ENCODE measurements around the gene ATG16L2. TPM values are rescaled to one million over a fixed set of nuclear protein-coding genes. Genes with fewer than 3 reads are reported as not detected.

ATG16L2 gene
- total and polyA plus RNA-seq, 2 donors (not counting 3 experiments of a cell fraction or from before 2014, with no cell fraction given) = 26.5 to 30.5 TPM

DNA sequence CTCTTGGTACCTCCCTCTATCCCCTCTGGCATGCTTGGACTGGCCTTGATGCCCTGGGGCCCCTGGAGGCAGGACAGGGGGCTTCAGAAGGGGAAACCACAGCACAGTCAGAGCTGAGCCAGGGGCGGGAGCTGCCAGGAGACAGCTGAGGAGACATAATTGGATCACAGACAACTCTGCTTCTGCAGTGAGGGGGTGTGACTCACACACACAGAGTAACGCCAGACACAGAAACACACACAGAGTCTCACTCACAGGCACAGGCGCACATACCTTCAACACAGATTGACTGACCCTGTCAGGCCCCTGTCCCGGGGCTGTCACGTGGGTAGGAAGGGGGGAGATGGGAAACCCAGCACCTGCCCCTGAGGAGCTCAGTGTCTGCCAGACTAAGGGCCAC is 40.9 kb upstream of the ATG16L2 start:
- Histone ChIP-seq H3K9ac (replicated peaks; ENCODE audit: extremely low read depth, insufficient read depth, low read length) (no peak overlapping the region), H2AFZ (ENCODE audit: low read depth, low read length) (no peak overlapping the region), H3K9me1 (replicated peaks; ENCODE audit: control insufficient read depth, extremely low read depth, insufficient read depth, low read length) (no peaks in the 10 kb centered on the region), H3K27me3 (ENCODE audit: control insufficient read depth in 2 of 2, insufficient read depth in 2 of 2, low read length in 2 of 2) (no peaks in the 10 kb centered on the region), H3K9me3 (replicated peaks; ENCODE audit: control insufficient read depth, insufficient read depth, low read length) (no peaks in the 10 kb centered on the region), H3K4me3 (replicated peaks in 1 of 3; ENCODE audit: insufficient read depth in 1 of 3, low read depth in 1 of 3, low read length in 3 of 3) (no peak overlapping the region), H3K36me3 (ENCODE audit: control insufficient read depth in 2 of 2, extremely low read depth in 1 of 2, insufficient read depth in 2 of 2, low read length in 2 of 2) (no peaks in the 10 kb centered on the region), H4K20me1 (replicated peaks; ENCODE audit: control insufficient read depth, extremely low read depth, insufficient read depth, low read length) (no peaks in the 10 kb centered on the region), H3K27ac (ENCODE audit: insufficient read depth, low read depth, low read length) (no peak overlapping the region), H3K79me2 (ENCODE audit: control insufficient read depth, insufficient read depth, low read length) (no peaks in the 10 kb centered on the region), H3K4me2 (ENCODE audit: insufficient read depth, low read length) (no peak overlapping the region), H3K4me1 (ENCODE audit: control insufficient read depth, extremely low read depth, insufficient read depth, low read length) (peaks cover 3% of the 10 kb centered on the region)
- dilution Hi-C loops (cut with MboI; ENCODE audit: extremely low pct_ligation_motif_present, low sequenced_read_pairs) = no loop called here
- DNase-seq (ENCODE audit: low read depth, low spot score) = peak; percentile 12
- POLR2A ChIA-PET = no interaction called here
- no TSS peak for BruUV-seq (replicated peaks)
- CTCF ChIA-PET = interaction anchor here (0.6 to 1.2 kb wide), 5 partner anchors 8 to 48 kb away, joined by 3 to 7 read pairs (median 4); partner anchors contain the start of gene STARD10
- intact Hi-C loops (cut with micrococcal nuclease) = no loop called here
- FAIRE-seq = no peak
- TF ChIP-seq EZH2 (IDR thresholded peaks at IDR 0.05; ENCODE audit: borderline replicate concordance, low read depth, low read length, severe bottlenecking) (no peak), GATA2 (IDR thresholded peaks at IDR 0.05; ENCODE audit: insufficient read depth, insufficient read length, low read depth, low read length) (no peak), MYC (IDR thresholded peaks at IDR 0.05; ENCODE audit: low read depth, low read length) (no peak), POLR2AphosphoS5 (IDR thresholded peaks at IDR 0.05; ENCODE audit: insufficient read depth, low read depth, low read length) (no peak), MAX (IDR thresholded peaks at IDR 0.05; ENCODE audit: insufficient read depth, insufficient read length) (no peak), JUN (IDR thresholded peaks at IDR 0.05; ENCODE audit: borderline replicate concordance, insufficient read depth, insufficient read length, low read depth) (no peak), POLR2A (IDR thresholded peaks at IDR 0.05; ENCODE audit: low read depth, low read length) (no peak), FOS (IDR thresholded peaks at IDR 0.05; ENCODE audit: borderline replicate concordance, insufficient read depth, low read length) (no peak)
- TF ChIP-seq, protein P1, sequence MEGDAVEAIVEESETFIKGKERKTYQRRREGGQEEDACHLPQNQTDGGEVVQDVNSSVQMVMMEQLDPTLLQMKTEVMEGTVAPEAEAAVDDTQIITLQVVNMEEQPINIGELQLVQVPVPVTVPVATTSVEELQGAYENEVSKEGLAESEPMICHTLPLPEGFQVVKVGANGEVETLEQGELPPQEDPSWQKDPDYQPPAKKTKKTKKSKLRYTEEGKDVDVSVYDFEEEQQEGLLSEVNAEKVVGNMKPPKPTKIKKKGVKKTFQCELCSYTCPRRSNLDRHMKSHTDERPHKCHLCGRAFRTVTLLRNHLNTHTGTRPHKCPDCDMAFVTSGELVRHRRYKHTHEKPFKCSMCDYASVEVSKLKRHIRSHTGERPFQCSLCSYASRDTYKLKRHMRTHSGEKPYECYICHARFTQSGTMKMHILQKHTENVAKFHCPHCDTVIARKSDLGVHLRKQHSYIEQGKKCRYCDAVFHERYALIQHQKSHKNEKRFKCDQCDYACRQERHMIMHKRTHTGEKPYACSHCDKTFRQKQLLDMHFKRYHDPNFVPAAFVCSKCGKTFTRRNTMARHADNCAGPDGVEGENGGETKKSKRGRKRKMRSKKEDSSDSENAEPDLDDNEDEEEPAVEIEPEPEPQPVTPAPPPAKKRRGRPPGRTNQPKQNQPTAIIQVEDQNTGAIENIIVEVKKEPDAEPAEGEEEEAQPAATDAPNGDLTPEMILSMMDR (IDR thresholded peaks at IDR 0.05; ENCODE audit: extremely low read depth in 1 of 2, insufficient read depth in 1 of 2, low read depth in 1 of 2, low read length in 2 of 2) = no peak

All from endothelial cell of umbilical vein (primary cell).